SK-N-SH (cell line): Measurements from ENCODE around the gene METTL21A.

Experiments used
- CTCF ChIP-seq: fragments of 200-600 bp; sonication (generic); IDR thresholded peaks from 2 replicates; pipeline ENCODE4 v1.6.1; 2017; ENCODE audit warnings: antibody characterized with exemption, mild to moderate bottlenecking, moderate library complexity
- FOXJ3 ChIP-seq: sonication (generic); formaldehyde crosslinking; IDR thresholded peaks from 2 replicates; pipeline ENCODE4 v1.5.1; 2020; ENCODE audit warnings: mild to moderate bottlenecking, missing genetic modification reagents
- GABPA ChIP-seq: IDR thresholded peaks from 2 replicates; pipeline ENCODE4 v1.4.0; 2012; ENCODE audit warnings: low read depth, mild to moderate bottlenecking
- JUND ChIP-seq: IDR thresholded peaks from 2 replicates; pipeline ENCODE4 v1.4.0; 2012

DNA sequence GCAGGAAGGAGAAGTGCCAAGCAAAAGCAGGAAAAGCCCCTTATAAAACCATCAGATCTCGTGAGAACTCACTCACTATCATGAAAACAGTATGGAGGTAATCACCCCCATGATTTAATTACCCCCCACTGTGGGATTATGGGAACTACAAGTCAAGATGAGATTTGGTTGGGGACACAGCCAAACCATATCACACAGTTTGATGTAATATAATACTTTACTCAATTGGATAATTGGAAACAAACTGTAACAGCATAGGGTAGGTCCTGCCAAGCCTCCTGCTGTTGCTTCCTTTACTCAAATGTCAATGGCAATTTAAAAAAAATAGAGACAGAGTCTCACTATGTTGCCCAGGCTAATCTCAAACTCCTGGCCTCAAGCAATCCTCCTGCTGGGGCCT lies 15.5 kb upstream of the METTL21A start:
- no peak for TF ChIP-seq FOXJ3
- TF ChIP-seq GABPA: no peak
- TF ChIP-seq JUND: no peak
- TF ChIP-seq CTCF: no peak
